ENCODE data around the gene UMOD. TPM values are rescaled to one million over a fixed set of nuclear protein-coding genes. Genes with fewer than 3 reads are reported as not detected.
"Not testable (repeated sequence)": the region's sequence is repeated elsewhere in the genome, so short reads cannot be mapped to it uniquely, and the experiment has no call there.

Gene UMOD
- total and polyA plus RNA-seq, 9 donors, result not detected

DNA sequence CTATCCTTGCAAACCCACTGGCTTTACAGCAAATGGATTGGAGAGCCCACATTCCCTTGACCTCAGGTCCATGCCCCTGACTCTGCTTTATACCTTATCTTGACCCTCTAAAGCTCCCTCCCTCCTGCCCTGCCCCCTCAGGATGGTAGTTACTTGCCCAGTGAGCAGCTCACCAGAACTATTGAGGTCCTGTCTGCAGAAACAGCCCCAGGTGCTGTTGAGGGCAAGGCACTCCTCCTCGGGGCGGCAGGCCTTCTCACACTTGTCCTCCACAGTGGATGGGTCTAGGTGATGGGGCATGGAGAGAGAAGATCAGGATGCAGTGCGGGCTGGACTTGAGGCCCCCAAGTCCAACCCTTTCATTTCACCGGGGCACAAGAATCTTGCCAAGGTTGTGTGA, 29.8 kb downstream of the UMOD start:
- no peaks in the 10 kb centered on the region for H3K36me3 ChIP-seq (ENCODE audit: control insufficient read depth, insufficient read depth, low read length)
- H3K27me3 ChIP-seq (ENCODE audit: control insufficient read depth, insufficient read depth, low read length), result no peaks in the 10 kb centered on the region
- H3K9me3 ChIP-seq (replicated peaks; ENCODE audit: control insufficient read depth, low read depth, low read length), result no peaks in the 10 kb centered on the region
- WGBS (ENCODE audit: insufficient coverage), result no CpG with 5 or more reads among the region's 4 CpGs
- no peak for DNase-seq
- no peaks in the 10 kb centered on the region for H3K4me1 ChIP-seq (ENCODE audit: control insufficient read depth, insufficient read depth, low read length)
- no peak overlapping the region for H3K27ac ChIP-seq (ENCODE audit: low read length)
- no peak overlapping the region for H3K4me3 ChIP-seq (ENCODE audit: low read length)

DNA sequence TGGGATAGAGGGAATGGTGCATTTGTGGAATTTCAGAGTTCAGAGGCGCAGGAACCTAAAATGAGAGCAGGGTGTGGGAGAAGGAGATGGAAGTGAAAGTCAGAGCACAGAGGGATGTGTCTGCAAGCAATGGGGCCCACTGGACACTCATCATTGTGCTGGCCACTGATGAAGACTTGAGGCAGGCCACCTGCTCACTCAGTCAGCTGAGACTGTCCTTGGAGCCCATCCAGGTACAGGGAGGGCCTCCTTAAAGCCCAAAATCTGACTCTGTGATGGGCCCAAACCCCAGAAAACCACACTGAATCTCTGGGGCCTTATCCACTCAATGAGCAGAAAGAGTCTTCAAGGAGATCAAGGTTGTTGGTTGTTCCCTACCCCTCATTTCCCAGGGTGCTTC, 30.8 kb downstream of the UMOD start:
- Histone ChIP-seq H3K27me3 (ENCODE audit: control insufficient read depth, insufficient read depth, low read length) (no peaks in the 10 kb centered on the region), H3K27ac (ENCODE audit: low read length) (no peak overlapping the region), H3K36me3 (ENCODE audit: control insufficient read depth, insufficient read depth, low read length) (no peaks in the 10 kb centered on the region), H3K9me3 (replicated peaks; ENCODE audit: control insufficient read depth, low read depth, low read length) (no peaks in the 10 kb centered on the region), H3K4me1 (ENCODE audit: control insufficient read depth, insufficient read depth, low read length) (no peaks in the 10 kb centered on the region), H3K4me3 (ENCODE audit: low read length) (no peak overlapping the region)
- no peak for DNase-seq
- WGBS (ENCODE audit: insufficient coverage), result 90% methylated on average over 1 of the region's 1 CpG

DNA sequence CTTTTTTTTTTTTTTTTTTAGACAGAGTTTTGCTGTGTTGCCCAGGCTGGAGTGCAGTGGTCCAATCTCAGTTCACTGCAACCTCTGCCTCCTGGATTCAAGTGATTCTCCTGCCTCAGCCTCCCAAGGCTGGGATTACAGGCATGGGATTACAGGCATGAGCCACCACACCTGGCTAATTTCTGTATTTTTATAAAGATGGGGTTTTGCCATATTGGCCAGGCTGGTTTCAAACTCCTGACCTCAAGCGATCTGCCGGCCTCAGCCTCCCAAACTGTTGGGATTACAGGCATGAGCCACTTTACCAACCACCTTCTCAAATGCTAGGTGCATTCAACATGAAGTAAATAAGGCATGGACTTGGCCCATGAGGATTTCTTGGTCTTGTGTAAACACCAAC, 31.5 kb downstream of the UMOD start:
- H3K27me3 ChIP-seq (ENCODE audit: control insufficient read depth, insufficient read depth, low read length); H3K4me1 ChIP-seq (ENCODE audit: control insufficient read depth, insufficient read depth, low read length); DNase-seq; H3K9me3 ChIP-seq (replicated peaks; ENCODE audit: control insufficient read depth, low read depth, low read length); H3K4me3 ChIP-seq (ENCODE audit: low read length); H3K36me3 ChIP-seq (ENCODE audit: control insufficient read depth, insufficient read depth, low read length); H3K27ac ChIP-seq (ENCODE audit: low read length): not testable (repeated sequence)
- WGBS (ENCODE audit: insufficient coverage), result no CpG with 5 or more reads among the region's 2 CpGs

DNA sequence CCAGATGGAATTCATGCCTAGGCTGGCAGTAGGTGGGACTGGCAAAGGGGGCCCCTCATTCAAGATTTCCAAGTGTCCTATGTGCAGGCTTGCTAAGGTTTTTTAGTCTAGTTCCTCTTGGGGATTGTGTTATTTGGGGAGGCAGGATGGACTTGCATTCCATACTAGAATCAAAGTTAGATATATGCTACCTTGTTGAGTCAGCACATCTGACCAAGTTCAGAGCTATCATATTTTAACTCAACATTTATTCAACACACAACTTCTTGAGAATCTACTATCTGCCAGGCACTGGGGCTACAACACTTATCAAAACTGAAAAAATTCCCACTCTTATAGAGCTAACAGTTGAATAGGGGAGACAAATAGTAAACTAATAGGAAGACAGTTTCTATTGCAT, 31.9 kb downstream of the UMOD start:
- Histone ChIP-seq H3K4me1 (ENCODE audit: control insufficient read depth, insufficient read depth, low read length) (no peaks in the 10 kb centered on the region), H3K4me3 (ENCODE audit: low read length) (no peak overlapping the region), H3K36me3 (ENCODE audit: control insufficient read depth, insufficient read depth, low read length) (no peaks in the 10 kb centered on the region), H3K27ac (ENCODE audit: low read length) (no peak overlapping the region), H3K27me3 (ENCODE audit: control insufficient read depth, insufficient read depth, low read length) (no peaks in the 10 kb centered on the region), H3K9me3 (replicated peaks; ENCODE audit: control insufficient read depth, low read depth, low read length) (no peaks in the 10 kb centered on the region)
- no peak for DNase-seq

DNA sequence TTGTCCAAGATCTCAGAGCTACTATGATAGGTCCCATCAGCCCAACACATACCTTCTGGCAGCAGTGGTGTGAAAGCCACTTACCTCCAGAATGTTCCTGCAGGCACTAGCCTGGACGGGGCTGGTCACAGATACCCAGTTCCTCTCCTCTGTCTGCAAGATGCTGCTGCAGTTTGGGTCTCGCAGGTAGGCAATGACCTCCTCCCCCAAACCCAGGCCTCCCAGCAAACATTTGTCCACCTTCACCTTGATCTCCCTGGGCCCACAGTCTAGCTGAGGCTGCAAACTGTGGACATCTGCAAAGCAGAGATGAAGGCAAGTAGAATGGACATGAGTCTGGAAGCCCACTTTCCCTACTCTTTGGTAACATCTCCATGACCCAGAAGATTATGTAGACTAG, 32.3 kb downstream of the UMOD start:
- Histone ChIP-seq H3K36me3 (ENCODE audit: control insufficient read depth, insufficient read depth, low read length) (no peaks in the 10 kb centered on the region), H3K9me3 (replicated peaks; ENCODE audit: control insufficient read depth, low read depth, low read length) (no peaks in the 10 kb centered on the region), H3K27ac (ENCODE audit: low read length) (no peak overlapping the region), H3K27me3 (ENCODE audit: control insufficient read depth, insufficient read depth, low read length) (no peaks in the 10 kb centered on the region), H3K4me1 (ENCODE audit: control insufficient read depth, insufficient read depth, low read length) (no peaks in the 10 kb centered on the region), H3K4me3 (ENCODE audit: low read length) (no peak overlapping the region)
- 71% methylated on average over 2 of the region's 2 CpGs for WGBS (ENCODE audit: insufficient coverage)
- no peak for DNase-seq

DNA sequence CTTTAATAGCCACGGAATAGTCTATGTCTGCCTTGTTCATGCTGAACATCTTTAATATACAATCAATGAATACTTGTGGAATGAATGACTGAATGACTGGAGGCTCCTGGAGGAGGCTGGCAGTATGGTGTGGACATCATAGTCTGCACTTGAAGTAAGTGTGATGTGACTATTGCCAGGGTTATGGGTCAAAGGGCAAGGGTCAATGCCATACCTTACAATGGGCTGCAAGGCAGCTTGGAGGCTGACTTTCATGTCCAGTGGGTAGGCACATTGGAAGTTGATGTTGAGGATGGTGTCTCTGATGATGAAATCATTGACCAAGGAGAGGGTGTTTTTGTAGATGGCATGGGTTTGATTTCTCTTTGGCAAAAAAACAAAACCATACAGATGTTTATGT, 33.1 kb downstream of the UMOD start:
- H3K4me1 ChIP-seq (ENCODE audit: control insufficient read depth, insufficient read depth, low read length), result no peaks in the 10 kb centered on the region
- no CpG with 5 or more reads among the region's 1 CpG for WGBS (ENCODE audit: insufficient coverage)
- no peaks in the 10 kb centered on the region for H3K36me3 ChIP-seq (ENCODE audit: control insufficient read depth, insufficient read depth, low read length)
- DNase-seq, result no peak
- H3K9me3 ChIP-seq (replicated peaks; ENCODE audit: control insufficient read depth, low read depth, low read length), result no peaks in the 10 kb centered on the region
- no peak overlapping the region for H3K27ac ChIP-seq (ENCODE audit: low read length)
- H3K27me3 ChIP-seq (ENCODE audit: control insufficient read depth, insufficient read depth, low read length), result no peaks in the 10 kb centered on the region
- no peak overlapping the region for H3K4me3 ChIP-seq (ENCODE audit: low read length)

DNA sequence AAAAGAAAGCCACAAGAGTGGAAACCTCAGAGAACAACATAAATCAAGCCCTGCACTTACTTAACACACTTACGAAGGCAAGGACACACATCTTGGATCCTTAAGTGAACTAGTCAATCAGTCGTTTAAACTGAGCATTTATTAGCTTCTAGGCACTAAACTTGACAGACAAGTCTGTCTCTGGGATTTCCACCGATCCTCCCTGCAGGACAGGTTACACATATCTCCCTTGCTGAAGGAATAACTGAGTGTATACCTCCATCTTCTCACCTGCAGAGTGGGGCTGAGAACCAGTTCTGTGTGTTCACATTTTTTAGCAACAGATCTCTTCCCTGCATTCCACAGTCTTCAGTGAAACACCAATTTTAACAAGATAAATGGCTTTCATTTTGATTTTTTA, 34.1 kb downstream of the UMOD start:
- no peaks in the 10 kb centered on the region for H3K9me3 ChIP-seq (replicated peaks; ENCODE audit: control insufficient read depth, low read depth, low read length)
- no peak overlapping the region for H3K27ac ChIP-seq (ENCODE audit: low read length)
- no peaks in the 10 kb centered on the region for H3K36me3 ChIP-seq (ENCODE audit: control insufficient read depth, insufficient read depth, low read length)
- no peaks in the 10 kb centered on the region for H3K27me3 ChIP-seq (ENCODE audit: control insufficient read depth, insufficient read depth, low read length)
- no peaks in the 10 kb centered on the region for H3K4me1 ChIP-seq (ENCODE audit: control insufficient read depth, insufficient read depth, low read length)
- 37% methylated on average over 3 of the region's 3 CpGs for WGBS (ENCODE audit: insufficient coverage)
- no peak for DNase-seq
- no peak overlapping the region for H3K4me3 ChIP-seq (ENCODE audit: low read length)

DNA sequence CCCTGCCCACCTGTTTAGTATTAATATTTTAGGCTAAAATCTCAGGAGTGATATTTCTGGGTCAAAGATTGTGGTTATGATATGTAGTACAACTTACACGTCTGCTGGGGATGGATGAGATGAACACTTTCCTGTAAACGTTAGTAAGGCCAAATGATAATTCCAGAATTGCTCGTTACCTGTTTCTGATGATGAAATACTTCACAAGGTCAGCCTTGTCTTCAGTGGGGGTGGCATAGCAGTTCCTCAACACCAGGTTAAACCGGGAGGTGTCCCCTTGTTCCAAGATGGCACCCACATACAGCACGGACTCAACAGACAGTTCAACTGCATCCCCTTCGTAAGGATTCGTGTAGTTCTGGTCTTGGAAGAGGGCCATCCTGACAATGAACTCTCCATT, 34.5 kb downstream of the UMOD start:
- Histone ChIP-seq H3K36me3 (ENCODE audit: control insufficient read depth, insufficient read depth, low read length) (no peaks in the 10 kb centered on the region), H3K27me3 (ENCODE audit: control insufficient read depth, insufficient read depth, low read length) (no peaks in the 10 kb centered on the region), H3K27ac (ENCODE audit: low read length) (no peak overlapping the region), H3K9me3 (replicated peaks; ENCODE audit: control insufficient read depth, low read depth, low read length) (no peaks in the 10 kb centered on the region), H3K4me3 (ENCODE audit: low read length) (no peak overlapping the region), H3K4me1 (ENCODE audit: control insufficient read depth, insufficient read depth, low read length) (no peaks in the 10 kb centered on the region)
- DNase-seq, result no peak
- 78% methylated on average over 7 of the region's 7 CpGs for WGBS (ENCODE audit: insufficient coverage)

DNA sequence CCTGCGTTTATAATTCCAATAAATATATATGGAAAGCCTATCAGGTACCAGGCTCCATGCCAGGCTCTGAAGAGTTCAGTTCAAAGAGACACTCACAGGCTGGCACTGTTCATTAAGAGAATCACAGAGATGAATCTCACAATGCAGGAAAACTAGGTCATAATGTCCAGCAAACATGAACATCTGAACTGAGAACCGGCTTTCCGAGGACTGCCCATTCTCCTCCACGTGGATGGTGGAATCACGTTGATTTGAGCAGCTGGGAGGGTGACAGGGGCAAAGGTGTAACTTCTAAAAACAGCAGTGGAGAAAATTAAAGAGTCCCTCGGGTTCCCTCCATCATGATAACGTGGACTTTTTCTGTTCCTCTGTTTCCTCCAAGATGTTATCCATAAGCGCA, 35.4 kb downstream of the UMOD start:
- no peak overlapping the region for H3K27ac ChIP-seq (ENCODE audit: low read length)
- H3K36me3 ChIP-seq (ENCODE audit: control insufficient read depth, insufficient read depth, low read length), result no peaks in the 10 kb centered on the region
- no peaks in the 10 kb centered on the region for H3K9me3 ChIP-seq (replicated peaks; ENCODE audit: control insufficient read depth, low read depth, low read length)
- no peaks in the 10 kb centered on the region for H3K27me3 ChIP-seq (ENCODE audit: control insufficient read depth, insufficient read depth, low read length)
- no peaks in the 10 kb centered on the region for H3K4me1 ChIP-seq (ENCODE audit: control insufficient read depth, insufficient read depth, low read length)
- 37% methylated on average over 6 of the region's 8 CpGs for WGBS (ENCODE audit: insufficient coverage)
- H3K4me3 ChIP-seq (ENCODE audit: low read length), result no peak overlapping the region
- DNase-seq, result no peak

DNA sequence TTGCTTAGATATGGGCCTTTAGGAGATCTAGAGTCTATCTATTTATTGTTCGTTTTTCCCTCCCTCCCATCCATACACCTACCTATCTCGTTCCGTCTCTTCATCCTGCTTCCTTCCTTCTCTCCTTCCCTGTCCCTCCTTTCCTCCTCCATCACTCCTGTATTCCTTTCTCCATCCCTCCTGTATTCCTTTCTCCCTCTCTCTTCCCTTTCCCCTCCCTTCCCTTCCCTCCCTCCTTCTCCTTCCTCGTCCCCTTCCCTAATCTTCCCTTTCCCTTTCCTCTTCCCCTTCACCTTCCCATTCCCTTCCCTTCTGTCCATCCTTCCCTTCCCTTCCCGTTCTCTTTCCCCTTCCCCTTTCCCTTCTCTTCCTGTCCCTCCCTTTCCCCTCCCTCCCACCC, 35.8 kb downstream of the UMOD start:
- no peak overlapping the region for H3K27ac ChIP-seq (ENCODE audit: low read length)
- WGBS (ENCODE audit: insufficient coverage), result 69% methylated on average over 4 of the region's 5 CpGs
- H3K36me3 ChIP-seq (ENCODE audit: control insufficient read depth, insufficient read depth, low read length), result no peaks in the 10 kb centered on the region
- DNase-seq, result no peak
- H3K4me1 ChIP-seq (ENCODE audit: control insufficient read depth, insufficient read depth, low read length), result no peaks in the 10 kb centered on the region
- no peaks in the 10 kb centered on the region for H3K27me3 ChIP-seq (ENCODE audit: control insufficient read depth, insufficient read depth, low read length)
- no peaks in the 10 kb centered on the region for H3K9me3 ChIP-seq (replicated peaks; ENCODE audit: control insufficient read depth, low read depth, low read length)
- H3K4me3 ChIP-seq (ENCODE audit: low read length), result no peak overlapping the region

DNA sequence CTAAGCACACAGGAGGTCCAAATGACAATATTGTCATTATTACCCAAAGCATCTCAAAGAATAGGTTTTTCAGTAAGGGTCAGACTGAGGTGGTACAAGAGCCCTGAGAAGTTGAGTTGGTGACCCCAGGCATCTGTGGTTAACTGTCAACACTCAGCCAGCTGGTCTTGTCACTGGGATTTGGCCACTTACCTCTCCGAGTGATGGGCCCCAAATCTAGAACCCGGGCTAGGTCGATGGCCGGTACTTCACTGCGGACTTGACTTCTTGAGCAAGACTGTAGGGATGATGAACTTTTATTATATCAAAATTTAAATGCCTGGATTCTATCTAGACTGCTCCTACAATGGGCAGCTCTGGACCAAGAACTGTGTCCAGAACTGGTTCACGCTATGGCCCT, 36.8 kb downstream of the UMOD start:
- Histone ChIP-seq H3K36me3 (ENCODE audit: control insufficient read depth, insufficient read depth, low read length) (no peaks in the 10 kb centered on the region), H3K27me3 (ENCODE audit: control insufficient read depth, insufficient read depth, low read length) (no peaks in the 10 kb centered on the region)
- no CpG with 5 or more reads among the region's 6 CpGs for WGBS (ENCODE audit: insufficient coverage)

More for the DNA sequence above, 36.8 kb downstream of the UMOD start:
- DNase-seq, result no peak
- Histone ChIP-seq H3K4me1 (ENCODE audit: control insufficient read depth, insufficient read depth, low read length) (no peaks in the 10 kb centered on the region), H3K4me3 (ENCODE audit: low read length) (no peak overlapping the region), H3K27ac (ENCODE audit: low read length) (no peak overlapping the region), H3K9me3 (replicated peaks; ENCODE audit: control insufficient read depth, low read depth, low read length) (no peaks in the 10 kb centered on the region)
